ENCODE measurements around the gene ZSCAN5A.
"Not testable (repeated sequence)": the region's sequence is repeated elsewhere in the genome, so short reads cannot be mapped to it uniquely, and the experiment has no call there.

The ZSCAN5A gene

DNA sequence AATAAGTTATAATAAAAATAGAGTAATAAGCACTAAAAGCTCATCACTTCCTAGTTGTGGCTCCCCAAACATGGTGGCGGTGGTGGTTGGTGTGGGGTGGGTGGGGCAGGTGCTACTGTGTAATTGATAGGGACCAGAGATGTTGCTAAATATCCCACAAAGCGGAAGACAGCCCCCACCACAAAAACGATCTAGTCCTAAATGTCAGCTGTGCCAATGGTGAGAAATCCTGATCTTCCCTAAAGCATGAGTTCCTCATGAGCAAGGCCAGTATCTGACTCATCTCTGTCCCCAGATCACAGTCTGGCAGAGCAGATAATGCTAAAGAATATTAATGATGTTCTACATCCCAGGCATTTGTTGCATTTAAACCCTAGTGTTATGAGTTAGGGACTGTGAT lies 44.0 kb downstream of the ZSCAN5A start:
- no peak for DNase-seq

DNA sequence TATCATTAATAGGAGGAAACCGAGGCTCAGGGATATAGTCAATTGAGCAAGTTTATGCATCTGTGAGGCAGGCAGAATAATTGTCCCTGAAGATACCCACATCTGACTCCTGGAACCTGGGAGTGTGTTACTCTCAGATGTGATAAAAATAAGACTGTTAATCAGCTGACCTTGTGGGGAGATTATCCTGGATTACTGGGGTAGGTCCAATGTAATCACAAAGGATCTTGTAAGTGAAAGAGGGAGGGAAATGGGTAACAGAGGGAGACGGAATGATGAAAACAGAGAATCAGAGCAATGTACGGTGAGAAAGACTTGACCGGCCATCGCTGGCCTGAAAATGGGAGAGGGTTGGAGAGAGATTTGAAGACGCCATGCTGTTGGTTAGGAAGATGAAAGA lies 45.3 kb downstream of the ZSCAN5A start:
- DNase-seq = no peak

DNA sequence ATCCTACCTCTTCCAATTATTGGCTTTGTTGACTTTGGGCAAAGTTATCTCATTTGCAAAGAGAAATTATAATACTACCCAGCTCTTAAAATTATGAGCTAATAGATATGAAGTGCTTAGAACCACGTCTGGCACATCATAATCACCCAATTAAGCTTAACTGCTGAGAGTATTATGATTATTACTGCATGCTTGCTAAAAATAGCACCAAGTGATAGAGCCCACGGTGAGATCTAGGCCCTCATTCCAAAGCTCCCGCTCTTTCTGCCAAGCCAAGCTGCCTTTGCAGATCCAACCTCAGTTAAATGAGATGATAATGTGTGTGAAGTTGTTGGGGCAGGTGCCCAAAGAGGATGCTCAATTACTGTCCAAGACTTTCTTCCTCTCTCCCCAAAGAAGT lies 48.6 kb downstream of the ZSCAN5A start:
- no peak for DNase-seq

DNA sequence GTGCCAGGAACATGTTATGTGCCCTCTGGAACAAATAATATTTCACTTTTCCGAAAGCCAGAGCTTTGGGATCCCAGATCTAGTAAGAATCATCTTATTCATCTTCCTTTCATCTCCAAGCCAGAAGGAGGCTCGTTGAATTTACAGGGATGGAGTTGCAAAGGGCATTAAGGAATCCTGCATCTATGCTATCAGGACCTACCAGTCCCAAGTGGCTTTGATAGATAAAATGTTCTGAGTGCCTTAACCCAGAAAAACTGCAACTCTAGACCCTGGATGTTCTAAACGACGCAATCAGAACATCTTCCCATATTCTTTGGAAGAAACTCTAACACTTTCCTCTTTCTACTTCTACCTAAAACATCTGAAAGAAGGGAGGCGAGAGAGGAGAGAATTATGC lies 51.3 kb downstream of the ZSCAN5A start:
- DNase-seq = no peak

DNA sequence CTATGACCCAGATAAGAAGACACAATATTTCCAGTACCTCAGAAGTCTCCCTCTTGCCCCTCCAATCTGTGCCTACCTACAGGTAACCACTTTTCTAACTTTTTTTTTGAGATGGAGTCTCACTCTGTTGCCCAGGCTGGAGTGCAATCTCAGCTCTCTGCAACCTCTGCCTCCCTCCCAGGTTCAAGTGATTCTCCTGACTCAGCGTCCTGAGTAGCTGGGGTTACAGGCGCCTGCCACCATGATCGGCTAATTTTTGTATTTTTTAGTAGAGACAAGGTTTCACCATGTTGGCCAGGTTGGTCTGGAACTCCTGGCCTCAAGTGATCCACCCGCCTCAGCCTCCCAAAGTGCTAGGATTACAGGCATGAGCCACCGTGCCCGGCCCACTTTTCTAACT lies 52.7 kb downstream of the ZSCAN5A start:
- not testable (repeated sequence) for DNase-seq

DNA sequence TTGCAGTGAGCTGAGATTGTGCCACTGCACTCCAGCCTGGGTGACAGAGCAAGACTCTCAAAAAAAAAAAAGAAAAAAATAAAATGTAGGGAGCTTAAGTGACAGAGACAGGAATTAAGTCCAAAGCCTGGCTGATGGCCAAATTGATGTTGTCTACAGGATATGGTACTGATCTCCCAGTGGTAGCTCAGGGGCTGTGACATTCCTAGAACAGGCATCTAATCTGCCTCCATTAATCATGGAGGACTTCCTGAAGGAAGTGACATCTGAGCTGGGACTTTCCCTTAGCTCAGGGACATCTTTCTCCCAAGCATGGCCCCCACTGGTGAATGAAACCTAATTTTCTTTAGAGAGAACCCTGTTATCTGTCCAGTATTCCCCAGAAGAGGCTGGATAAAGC lies 53.5 kb downstream of the ZSCAN5A start:
- DNase-seq = no peak

DNA sequence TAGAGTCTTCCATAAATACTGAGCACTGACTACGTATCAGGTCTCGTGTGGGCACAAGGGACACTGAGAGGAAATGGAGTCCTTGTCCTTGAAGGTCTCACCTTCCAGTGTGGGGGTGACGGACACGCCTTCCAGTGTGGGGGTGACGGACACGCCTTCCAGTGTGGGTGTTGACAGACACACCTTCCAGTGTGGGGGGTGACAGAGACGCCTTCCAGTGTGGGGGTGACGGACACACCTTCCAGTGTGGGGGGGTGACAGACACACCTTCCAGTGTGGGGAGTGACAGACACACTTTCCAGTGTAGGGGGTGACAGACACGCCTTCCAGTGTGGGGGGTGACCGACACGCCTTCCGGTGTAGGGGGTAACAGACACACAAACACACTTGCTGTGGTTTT lies 56.4 kb downstream of the ZSCAN5A start:
- no peak for DNase-seq

DNA sequence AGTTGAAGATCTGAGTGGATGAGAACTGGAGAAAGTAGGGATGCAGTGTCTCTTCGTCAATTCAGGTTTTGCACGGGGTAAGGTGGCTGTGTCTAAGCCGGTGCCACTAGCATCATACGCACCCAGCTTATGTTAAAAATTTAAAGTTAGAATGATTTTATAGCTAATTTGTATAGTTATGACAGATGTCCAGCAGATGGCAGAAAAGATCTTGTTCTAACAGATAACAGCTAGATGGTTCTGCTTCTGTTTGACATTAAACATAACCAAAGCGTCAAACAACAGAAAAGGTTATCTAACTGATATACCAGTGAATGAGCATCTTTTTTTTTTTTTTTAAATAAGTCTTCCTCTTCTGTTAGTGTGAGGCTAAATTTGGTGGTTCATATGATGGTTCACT lies 60.9 kb downstream of the ZSCAN5A start:
- no peak for DNase-seq

DNA sequence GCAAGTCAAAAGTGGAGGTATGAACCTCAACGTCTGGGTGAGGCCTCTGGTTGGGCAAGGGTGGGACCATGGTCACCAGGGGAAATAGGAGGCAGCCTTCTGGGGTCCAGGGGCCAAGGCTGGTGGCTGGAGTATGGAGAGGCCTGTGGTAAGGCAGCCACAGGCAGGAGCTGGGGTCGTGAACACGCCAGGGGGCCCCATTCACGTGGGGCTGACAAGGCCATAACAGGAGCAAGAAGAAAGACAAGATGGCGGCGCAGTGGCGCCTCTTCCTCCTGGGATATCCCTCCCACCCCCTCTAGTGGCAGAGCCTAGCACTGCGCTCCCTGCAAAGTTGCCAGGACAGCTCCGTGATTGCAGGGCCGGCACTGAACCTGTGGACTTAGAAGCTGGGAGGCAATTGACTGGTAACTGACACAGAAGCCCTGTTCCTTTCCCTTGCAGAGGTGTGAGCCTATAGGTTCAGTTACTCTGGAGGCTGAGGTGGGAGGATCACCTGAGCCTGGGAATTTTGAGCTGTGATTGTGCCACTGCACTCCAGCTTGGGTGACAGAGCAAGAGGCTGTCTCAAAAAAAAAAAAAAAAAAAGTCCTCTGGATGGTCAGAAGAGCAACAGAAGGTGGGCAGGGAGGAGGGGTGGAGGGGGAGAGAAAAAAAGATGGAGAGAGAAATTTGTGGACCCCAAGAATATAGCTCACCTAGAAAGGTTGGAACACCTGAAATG lies 61.8 kb downstream of the ZSCAN5A start:
- DNase-seq = no peak

DNA sequence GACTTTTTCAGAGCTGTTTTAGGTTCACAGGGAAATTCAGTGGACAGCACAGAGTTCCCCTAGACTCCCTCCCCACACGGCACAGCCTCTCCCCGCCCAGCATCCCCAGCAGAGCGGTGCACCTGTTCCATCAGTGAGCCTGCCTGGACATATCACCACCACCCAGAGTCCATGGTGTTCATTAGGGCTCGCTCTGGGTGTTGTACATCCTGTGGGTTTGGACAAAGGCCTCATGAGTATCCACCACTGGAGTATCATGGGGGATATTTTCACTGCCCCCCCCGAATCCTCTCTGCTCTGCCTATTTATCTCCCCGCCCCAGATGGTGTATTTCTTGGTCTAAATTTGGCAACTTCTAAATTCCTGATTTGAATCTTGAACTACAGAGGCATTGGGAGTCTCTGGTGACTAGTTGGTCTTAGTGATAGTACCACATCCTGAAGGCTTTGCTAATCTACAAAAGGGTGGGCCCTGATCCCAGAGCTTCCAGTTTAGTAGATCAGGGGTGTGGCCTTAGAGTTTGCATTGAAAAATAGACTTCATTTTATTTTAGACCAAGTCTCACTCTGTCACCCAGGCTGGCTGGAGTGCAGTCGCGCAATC lies 65.8 kb downstream of the ZSCAN5A start:
- DNase-seq = not testable (repeated sequence)

DNA sequence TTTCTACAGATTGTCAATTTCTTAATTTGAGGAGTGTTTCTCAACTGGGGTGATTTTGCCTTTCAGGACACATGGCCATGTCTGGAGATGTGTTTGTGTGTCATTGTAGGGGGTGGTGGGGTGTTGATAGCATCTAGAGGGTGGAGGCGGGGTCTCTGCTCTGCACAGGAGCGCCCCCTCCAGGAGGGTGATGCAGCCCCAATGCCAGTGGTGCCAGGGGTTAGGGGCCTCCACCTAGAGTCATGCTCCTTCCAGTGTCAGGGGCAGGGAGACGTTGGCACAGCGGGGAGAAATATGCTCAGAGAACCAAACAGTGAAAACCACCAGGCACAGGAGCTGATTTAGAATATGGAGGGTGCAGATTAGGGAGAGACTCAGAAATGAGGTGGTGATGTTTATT lies 68.9 kb downstream of the ZSCAN5A start:
- DNase-seq = not testable (repeated sequence)

DNA sequence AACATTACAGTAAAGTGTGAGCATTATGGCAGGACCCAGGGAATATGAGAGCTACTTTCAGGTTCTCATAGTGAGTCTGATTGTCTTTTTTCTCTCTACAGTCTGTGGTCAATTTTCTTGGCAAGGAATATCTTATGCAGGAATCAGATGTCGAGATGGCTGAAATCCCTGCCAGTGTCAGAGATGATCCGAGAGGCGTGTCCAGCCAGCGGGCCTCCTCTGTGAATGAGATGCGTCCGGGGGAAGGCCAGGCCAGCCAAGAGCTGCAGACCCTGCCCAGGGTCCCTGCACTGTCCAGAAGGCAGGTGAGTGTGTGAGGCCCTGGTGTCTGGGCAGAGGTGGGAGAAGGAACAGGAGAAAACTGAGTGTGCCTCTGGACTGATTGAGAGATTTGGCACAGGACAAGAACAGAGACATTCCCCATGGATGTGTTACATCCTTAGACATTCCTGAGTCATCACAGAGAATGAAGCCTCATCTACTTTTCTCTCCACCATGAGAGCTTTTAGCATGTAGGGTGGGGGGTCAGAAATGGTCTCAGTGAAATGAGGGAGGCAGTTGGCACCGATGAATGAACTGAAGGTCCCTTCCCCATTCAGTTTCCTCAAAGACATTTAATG lies 69.4 kb downstream of the ZSCAN5A start:
- DNase-seq = no peak

DNA sequence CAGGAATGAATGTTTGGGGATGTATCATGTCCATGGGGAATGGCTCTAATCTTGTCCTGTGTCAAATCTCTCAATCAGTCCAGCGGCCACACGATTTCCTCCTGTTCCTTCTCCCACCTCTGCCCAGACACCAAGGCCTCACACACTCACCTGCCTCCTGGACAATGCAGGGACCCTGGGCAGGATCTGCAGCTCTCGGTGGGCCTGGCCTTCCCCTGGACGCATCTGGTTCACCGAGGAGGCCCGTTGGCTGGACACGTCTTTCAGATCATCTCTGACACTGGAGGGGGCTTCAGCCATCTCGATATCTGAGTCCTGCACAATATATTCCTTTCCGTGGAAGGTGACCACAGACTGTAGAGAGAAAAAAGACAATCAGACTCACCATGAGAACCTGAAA lies 91.2 kb downstream of the ZSCAN5A start:
- no peak for DNase-seq

DNA sequence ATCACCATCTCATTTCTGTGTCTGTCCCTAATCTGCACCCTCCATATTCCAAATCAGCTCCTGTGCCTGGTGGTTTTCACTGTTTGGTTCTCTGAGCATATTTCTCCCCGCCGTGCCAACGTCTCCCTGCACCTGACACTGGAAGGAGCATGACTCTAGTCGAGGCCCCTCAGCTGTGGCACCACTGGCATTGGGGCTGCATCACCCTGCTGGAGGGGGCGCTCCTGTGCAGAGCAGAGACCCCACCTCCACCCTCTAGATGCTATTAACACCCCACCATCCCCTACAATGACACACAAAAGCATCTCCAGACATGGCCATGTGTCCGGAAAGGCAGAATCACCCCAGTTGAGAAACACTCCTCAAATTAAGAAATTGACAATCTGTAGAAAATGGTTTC lies 91.7 kb downstream of the ZSCAN5A start:
- no peak for DNase-seq

DNA sequence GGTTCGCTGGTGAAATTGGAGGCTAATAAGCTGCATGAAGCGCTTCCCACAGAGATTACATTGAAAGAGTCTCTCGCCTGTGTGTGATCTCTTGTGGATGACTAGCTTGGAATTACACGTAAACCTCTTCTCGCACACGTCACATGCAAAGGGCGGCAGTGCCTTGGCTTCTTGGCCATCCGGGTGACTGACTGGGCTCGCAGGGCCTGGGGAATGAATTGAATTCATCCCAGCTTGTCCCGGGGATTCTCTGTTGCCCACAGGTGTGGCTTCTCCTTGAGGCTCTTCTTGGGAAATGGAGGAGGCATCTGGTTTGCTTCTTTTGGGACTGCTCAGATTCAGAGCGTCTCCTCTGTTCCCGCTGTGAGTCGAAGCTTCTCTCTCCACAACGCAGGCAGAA lies 92.8 kb downstream of the ZSCAN5A start:
- DNase-seq = no peak

DNA sequence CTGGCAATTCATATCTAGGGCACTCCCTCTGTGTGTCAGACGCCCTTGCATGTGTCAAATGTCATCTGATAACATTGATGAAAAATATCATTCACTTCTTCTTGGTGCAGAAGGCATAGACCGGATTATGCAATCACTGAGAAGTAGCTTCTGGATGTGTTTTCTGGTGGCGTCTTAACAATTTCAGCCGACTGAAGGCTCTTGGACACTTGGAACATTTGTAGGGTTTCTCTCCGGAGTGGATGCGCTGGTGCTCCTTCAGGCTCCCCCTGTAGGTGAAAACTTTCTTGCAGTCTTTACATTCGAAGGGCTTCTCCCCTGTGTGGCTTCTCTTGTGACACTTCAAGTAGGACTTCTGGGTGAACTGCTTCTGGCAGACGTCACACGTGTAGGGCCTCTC lies 93.2 kb downstream of the ZSCAN5A start:
- not testable (repeated sequence) for DNase-seq

DNA sequence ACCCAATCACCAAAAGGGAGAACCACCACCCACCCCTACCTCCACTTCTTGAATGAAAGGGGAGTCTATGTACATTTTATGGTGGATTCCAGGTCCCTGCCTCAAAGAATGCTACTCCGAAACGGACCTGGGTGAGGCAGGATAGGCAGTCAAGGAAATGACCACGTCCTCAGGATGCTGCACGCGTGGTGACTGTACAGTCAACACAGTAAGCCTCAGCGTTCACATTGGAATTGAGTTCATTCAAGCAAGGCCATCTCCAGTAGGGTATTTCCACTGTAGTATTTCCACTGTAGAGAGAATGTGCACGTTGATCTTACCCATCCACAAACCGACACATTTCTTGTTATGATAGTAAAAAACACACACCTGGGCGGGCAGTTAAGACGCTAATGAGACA lies 95.7 kb downstream of the ZSCAN5A start:
- DNase-seq = no peak

DNA sequence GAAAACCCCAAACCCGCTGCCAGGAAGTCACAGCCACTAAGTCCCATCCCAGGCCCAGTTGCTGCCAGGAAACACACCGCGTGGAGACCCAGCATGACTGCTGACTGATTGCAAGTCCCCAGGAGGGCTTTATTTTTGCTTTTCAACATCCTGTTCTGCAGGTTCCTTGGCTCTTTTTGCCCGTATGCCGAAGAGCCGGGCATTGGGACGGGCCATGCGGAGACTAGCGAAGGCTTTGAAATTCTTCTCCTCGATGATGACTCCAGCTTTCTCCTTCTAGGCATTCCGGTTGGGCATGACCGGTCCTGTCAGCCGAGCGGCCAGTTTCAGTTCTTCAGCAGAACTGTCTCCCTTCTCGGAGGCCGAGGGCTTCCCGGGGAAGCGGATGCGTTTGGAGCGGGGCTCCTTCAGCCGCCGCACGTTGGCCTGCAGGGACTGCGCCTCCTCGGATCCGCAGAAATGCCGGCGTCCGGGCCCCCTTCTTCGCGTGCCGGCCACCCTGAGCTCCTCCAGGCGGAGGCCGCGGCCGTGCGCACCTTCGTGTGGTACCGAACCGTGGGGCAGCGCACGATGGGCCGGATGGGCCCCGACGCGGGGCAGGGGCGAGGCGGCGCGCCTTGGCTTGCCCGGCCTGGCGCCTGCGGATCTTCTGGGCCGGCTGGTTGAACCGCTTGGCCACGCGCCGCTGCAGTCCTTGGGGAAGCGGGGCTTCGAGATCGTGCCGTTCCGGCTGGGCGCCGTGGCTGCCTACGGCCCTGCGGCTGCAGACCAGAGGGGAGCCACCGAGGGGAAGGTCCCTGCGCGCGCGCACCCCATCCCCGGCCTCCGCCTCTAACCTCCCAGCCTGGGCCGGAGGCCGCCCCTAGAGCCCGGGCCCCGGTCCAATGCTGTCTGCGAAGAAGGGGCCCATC lies 97.3 kb downstream of the ZSCAN5A start:
- DNase-seq = no peak

DNA sequence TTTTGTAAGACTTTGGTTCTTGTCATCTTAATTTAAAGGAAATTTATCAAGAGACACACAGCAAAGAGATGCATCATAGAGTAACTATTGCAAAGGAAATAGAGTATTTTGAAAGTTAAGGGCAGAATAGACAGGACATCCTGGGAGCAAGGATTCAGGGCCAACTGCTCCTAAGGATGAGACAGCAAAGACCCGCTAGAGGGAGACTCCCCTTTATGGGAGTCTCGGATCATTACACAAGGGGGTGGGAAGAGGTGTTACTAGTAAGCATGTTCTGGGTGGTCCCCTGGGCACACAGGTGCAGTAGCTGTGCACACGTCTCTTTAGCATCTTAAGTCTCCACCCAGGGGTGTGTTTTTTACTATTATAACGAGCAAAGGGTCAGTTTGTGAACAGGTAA lies 102.9 kb downstream of the ZSCAN5A start:
- no peak for DNase-seq

DNA sequence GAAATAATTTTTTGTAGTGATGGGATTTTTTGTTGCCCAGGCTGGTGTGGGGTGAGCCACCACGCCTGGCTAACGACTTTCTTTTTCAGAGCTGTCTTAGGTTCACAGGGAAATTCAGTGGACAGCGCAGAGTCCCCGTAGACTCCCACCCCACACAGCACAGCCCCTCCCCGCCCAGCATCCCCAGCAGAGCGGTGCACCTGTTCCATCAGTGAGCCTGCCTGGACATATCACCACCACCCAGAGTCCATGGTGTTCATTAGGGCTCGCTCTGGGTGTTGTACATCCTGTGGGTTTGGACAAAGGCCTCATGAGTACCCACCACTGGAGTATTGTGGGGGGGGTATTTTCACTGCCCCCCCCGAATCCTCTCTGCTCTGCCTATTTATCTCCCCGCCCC lies 104.6 kb downstream of the ZSCAN5A start:
- not testable (repeated sequence) for DNase-seq

DNA sequence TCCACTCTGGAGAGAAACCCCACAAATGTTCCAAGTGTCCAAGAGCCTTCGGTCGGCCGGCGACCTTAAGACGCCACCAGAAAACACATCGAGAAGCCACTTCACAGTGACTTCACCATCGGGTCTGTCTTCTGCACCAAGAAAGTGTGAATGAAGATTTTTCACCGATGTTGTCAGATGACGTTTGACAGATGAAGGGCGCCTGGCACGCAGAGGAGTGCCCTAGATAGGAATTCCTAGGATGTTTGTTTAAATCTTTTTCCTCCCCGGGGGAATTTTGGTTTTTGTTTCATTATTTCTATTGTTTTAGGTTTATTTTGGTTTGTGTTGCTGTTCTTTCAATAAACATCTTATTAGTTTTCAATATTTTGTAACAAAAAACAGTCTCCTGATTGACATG lies 105.5 kb downstream of the ZSCAN5A start:
- DNase-seq = no peak

DNA sequence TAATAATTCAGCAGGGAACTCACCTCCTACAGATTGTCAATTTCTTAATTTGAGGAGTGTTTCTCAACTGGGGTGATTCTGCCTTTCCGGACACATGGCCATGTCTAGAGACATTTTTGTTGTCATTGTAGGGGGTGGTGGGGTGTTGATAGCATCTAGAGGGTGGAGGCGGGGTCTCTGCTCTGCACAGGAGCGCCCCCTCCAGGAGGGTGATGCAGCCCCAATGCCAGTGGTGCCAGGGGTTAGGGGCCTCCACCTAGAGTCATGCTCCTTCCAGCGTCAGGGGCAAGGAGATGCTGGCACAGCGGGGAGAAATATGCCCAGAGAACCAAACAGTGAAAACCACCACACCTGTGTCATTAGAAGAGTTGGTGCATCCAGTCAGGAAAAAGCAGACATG lies 107.1 kb downstream of the ZSCAN5A start:
- DNase-seq = not testable (repeated sequence)

DNA sequence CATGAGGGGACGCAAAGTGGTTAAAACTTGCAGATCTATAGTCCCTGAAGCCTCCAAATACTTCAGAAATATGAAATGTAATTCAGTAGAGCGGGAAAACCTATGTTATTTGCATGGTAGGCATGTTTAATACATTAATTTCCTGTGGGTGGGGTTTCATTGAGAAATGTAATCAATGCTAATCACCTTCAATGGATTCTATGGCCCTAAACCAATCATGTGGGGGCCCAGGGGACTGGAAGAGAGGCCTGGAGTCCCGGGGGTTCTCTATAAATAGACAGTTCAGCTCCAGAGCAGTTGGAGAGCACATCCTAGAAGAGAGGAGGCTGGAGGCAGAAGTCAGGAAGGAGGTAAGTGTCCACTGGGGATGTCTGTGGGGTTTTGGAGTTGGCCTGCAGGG lies 112.7 kb downstream of the ZSCAN5A start, which contains the start of gene ZSCAN5C:
Gene ZSCAN5C, plus strand, starts transcription at position 301 of the 400 bp plus-strand sequence. CDS start 3,641 bp downstream, outside the sequence.
- DNase-seq = no peak
